NCI-H1417 treated with DMSO at 0.1 percent for 48 hours (cell line): ENCODE measurements around the gene UGT8.
"Not testable (repeated sequence)": the region's sequence is repeated elsewhere in the genome, so short reads cannot be mapped to it uniquely, and the experiment has no call there.

Source experiments
- DNase-seq: peaks from one replicate; lab custom pipeline; 2025; lab: John Stamatoyannopoulos, UW

The UGT8 gene

GRCh38 chr4:114598191-114599121, at the start of gene UGT8:
Gene UGT8, plus strand, starts transcription at chr4:114598807. Its CDS starts 24,074 bp downstream, at chr4:114622881.
- peak; percentile 87 for DNase-seq

- no peak for DNase-seq
Measured at GRCh38 chr4:114549638-114550037, 49.0 kb upstream of the UGT8 start.

- DNase-seq: no peak
Measured at GRCh38 chr4:114558446-114559020, 40.1 kb upstream of the UGT8 start.

- DNase-seq: no peak
Measured at GRCh38 chr4:114561590-114561989, 37.0 kb upstream of the UGT8 start.

- DNase-seq: no peak
Measured at GRCh38 chr4:114562176-114562904, 36.3 kb upstream of the UGT8 start.

GRCh38 chr4:114563536-114564315, 34.9 kb upstream of the UGT8 start:
- no peak for DNase-seq

- DNase-seq: no peak
Measured at GRCh38 chr4:114577386-114577785, 21.2 kb upstream of the UGT8 start.

GRCh38 chr4:114582621-114583020, 16.0 kb upstream of the UGT8 start:
- DNase-seq: no peak

- DNase-seq: no peak
Measured at GRCh38 chr4:114588305-114588704, 10.3 kb upstream of the UGT8 start.

- DNase-seq: not testable (repeated sequence)
Measured at GRCh38 chr4:114590360-114590759, 8.2 kb upstream of the UGT8 start.

GRCh38 chr4:114593526-114593925, 5.1 kb upstream of the UGT8 start:
- DNase-seq: no peak

GRCh38 chr4:114595207-114595606, 3.4 kb upstream of the UGT8 start:
- no peak for DNase-seq

GRCh38 chr4:114595921-114596320, 2.7 kb upstream of the UGT8 start:
- DNase-seq: no peak

- DNase-seq: no peak
Measured at GRCh38 chr4:114597410-114598115, 1.0 kb upstream of the UGT8 start.

- no peak for DNase-seq
Measured at GRCh38 chr4:114599231-114599902, 760 bp downstream of the UGT8 start.

- DNase-seq: no peak
Measured at GRCh38 chr4:114599903-114600552, 1.4 kb downstream of the UGT8 start.

GRCh38 chr4:114600672-114601071, 2.1 kb downstream of the UGT8 start:
- DNase-seq: no peak

GRCh38 chr4:114601304-114602052, 2.9 kb downstream of the UGT8 start:
- DNase-seq: no peak

- no peak for DNase-seq
Measured at GRCh38 chr4:114603497-114603896, 4.9 kb downstream of the UGT8 start.
